H1 (cell line): ENCODE measurements around the gene USP17L12. TPM values are rescaled to one million over a fixed set of nuclear protein-coding genes. Genes with fewer than 3 reads are reported as not detected.
"Not testable (repeated sequence)": the region's sequence is repeated elsewhere in the genome, so short reads cannot be mapped to it uniquely, and the experiment has no call there.

Source experiments
- CTCF ChIA-PET: fragments of 300-600 bp; sonication (Branson Sonifier 250); formaldehyde crosslinking; loops from one replicate; lab custom pipeline; 2021; ENCODE audit not compliant: partially characterized antibody; lab: Charles Lee
- POLR2A ChIA-PET: fragments of 300-600 bp; sonication (Branson Sonifier 250); formaldehyde crosslinking; loops from one replicate; lab custom pipeline; 2021; ENCODE audit warnings: inconsistent platforms; ENCODE audit not compliant: partially characterized antibody; lab: Charles Lee
- DNase-seq, 2 experiments: peaks; one replicate each; pipeline versions ENCODE4 v3.0.0 to v3.0.0-alpha.2; 2010 to 2022; ENCODE audit warnings: low spot score in 2 of 2, low read depth in 1 of 2, mixed read lengths in 1 of 2
- FAIRE-seq: peaks from 2 replicates; lab custom pipeline; 2011; peaks lifted over from hg19 to GRCh38; lab: Jason Lieb, UNC
- H2AFZ ChIP-seq: 2 replicates; pipeline ENCODE4 v1.8.1; 2012; ENCODE audit warnings: low read length, inconsistent platforms
- H2AK5ac ChIP-seq: 2 replicates; pipeline ENCODE4 v1.6.1; 2013; ENCODE audit warnings: low read depth, low read length
- H2BK120ac ChIP-seq: replicated peaks from 2 replicates; pipeline ENCODE3; 2013; ENCODE audit warnings: low read depth, low read length, inconsistent platforms
- H2BK12ac ChIP-seq: 2 replicates; pipeline ENCODE4 v1.6.1; 2013; ENCODE audit warnings: low read depth, low read length
- H2BK15ac ChIP-seq: 2 replicates; pipeline ENCODE4 v1.6.1; 2013; ENCODE audit warnings: low read length
- H2BK20ac ChIP-seq: 2 replicates; pipeline ENCODE4 v1.6.1; 2013; ENCODE audit warnings: low read length
- H2BK5ac ChIP-seq: 2 replicates; pipeline ENCODE4 v1.6.1; 2013; ENCODE audit warnings: low read depth, low read length
- H3K14ac ChIP-seq: 2 replicates; pipeline ENCODE4 v1.6.1; 2013; ENCODE audit warnings: inconsistent platforms; ENCODE audit not compliant: insufficient read length
- H3K18ac ChIP-seq: 2 replicates; pipeline ENCODE4 v1.6.1; 2013; ENCODE audit warnings: low read length; ENCODE audit errors: extremely low read depth
- H3K23ac ChIP-seq: 2 replicates; pipeline ENCODE4 v1.6.1; 2013; ENCODE audit warnings: inconsistent platforms; ENCODE audit not compliant: insufficient read length
- H3K23me2 ChIP-seq: 2 replicates; pipeline ENCODE4 v1.6.1; 2013; ENCODE audit warnings: low read depth, low read length
- H3K27ac ChIP-seq: 2 replicates; pipeline ENCODE4 v1.6.1; 2011; ENCODE audit warnings: low read depth, low read length, inconsistent platforms
- H3K27me3 ChIP-seq, 4 experiments: replicated peaks in 1 of 4; 1 replicate in 1 of 4; 2 replicates in 3 of 4; pipeline versions ENCODE4 v1.6.1 to v1.8.1; 2011 to 2013; ENCODE audit warnings: low read length in 3 of 4, mild to moderate bottlenecking in 3 of 4, inconsistent platforms in 2 of 4, mixed read lengths in 2 of 4, moderate library complexity in 1 of 4; ENCODE audit not compliant: control insufficient read depth in 3 of 4, insufficient read depth in 3 of 4; ENCODE audit errors: extremely low read depth in 1 of 4
- H3K36me3 ChIP-seq, 4 experiments: 2 replicates each; pipeline versions ENCODE4 v1.6.1 to v1.8.1; 2011 to 2013; ENCODE audit warnings: mild to moderate bottlenecking in 4 of 4, low read length in 3 of 4, moderate library complexity in 2 of 4, control low read depth in 1 of 4, inconsistent platforms in 1 of 4; ENCODE audit not compliant: insufficient read depth in 4 of 4, control insufficient read depth in 2 of 4
- H3K4ac ChIP-seq: replicated peaks from 2 replicates; pipeline ENCODE3; 2013; ENCODE audit warnings: low read length, low read depth, mixed read lengths, inconsistent platforms; ENCODE audit not compliant: insufficient read length
- H3K4me1 ChIP-seq, 4 experiments: replicated peaks in 1 of 4; 1 replicate in 1 of 4; 2 replicates in 3 of 4; pipeline versions ENCODE4 v1.6.1 to v1.8.1; 2011 to 2013; ENCODE audit warnings: low read length in 3 of 4, inconsistent platforms in 2 of 4, mixed read lengths in 1 of 4; ENCODE audit not compliant: insufficient read depth in 4 of 4, control insufficient read depth in 3 of 4
- H3K4me2 ChIP-seq, 2 experiments: 2 replicates each; pipeline versions ENCODE4 v1.6.1 to v1.8.1; 2011 to 2013; ENCODE audit warnings: low read depth in 2 of 2, low read length in 2 of 2, control low read depth in 1 of 2, inconsistent platforms in 1 of 2, mild to moderate bottlenecking in 1 of 2; ENCODE audit not compliant: insufficient read depth in 1 of 2
- H3K4me3 ChIP-seq, 4 experiments: fragments of 200-600, 300-600 bp in 1 of 4; sonication (generic), shearing (Covaris generic), sonication (Bioruptor Twin) in 1 of 4; 2 replicates each; pipeline versions ENCODE4 v1.5.1 to v1.8.1; 2011 to 2016; ENCODE audit warnings: low read length in 4 of 4, low read depth in 3 of 4, control low read depth in 2 of 4, inconsistent platforms in 2 of 4, mild to moderate bottlenecking in 2 of 4, mixed read lengths in 1 of 4, moderate library complexity in 1 of 4; ENCODE audit not compliant: insufficient read depth in 2 of 4; ENCODE audit errors: extremely low read depth in 1 of 4
- H3K56ac ChIP-seq: replicated peaks from 2 replicates; pipeline ENCODE3; 2013; ENCODE audit warnings: low read depth, mild to moderate bottlenecking, mixed read lengths, low read length, inconsistent platforms; ENCODE audit not compliant: insufficient read length
- H3K79me1 ChIP-seq: 2 replicates; pipeline ENCODE4 v1.6.1; 2013; ENCODE audit warnings: low read depth, low read length, control low read depth
- H3K79me2 ChIP-seq, 2 experiments: 2 replicates each; pipeline versions ENCODE4 v1.6.1 to v1.8.1; 2012 to 2013; ENCODE audit warnings: low read length in 2 of 2, mild to moderate bottlenecking in 2 of 2, inconsistent platforms in 1 of 2; ENCODE audit not compliant: insufficient read depth in 2 of 2, control insufficient read depth in 1 of 2
- H3K9ac ChIP-seq, 4 experiments: replicated peaks in 1 of 4; 1 replicate in 1 of 4; 2 replicates in 3 of 4; pipeline versions ENCODE4 v1.6.1 to v1.8.1; 2011 to 2013; ENCODE audit warnings: low read depth in 3 of 4, low read length in 3 of 4, control low read depth in 2 of 4, mild to moderate bottlenecking in 2 of 4, moderate library complexity in 2 of 4, inconsistent platforms in 1 of 4; ENCODE audit errors: extremely low read depth in 1 of 4
- H3K9me3 ChIP-seq, 2 experiments: 2 replicates each; pipeline versions ENCODE4 v1.6.1 to v1.8.1; 2012 to 2013; ENCODE audit warnings: mild to moderate bottlenecking in 2 of 2, moderate library complexity in 2 of 2, control low read depth in 1 of 2, inconsistent platforms in 1 of 2, low read depth in 1 of 2, low read length in 1 of 2, mixed read lengths in 1 of 2; ENCODE audit not compliant: insufficient read depth in 2 of 2
- H4K20me1 ChIP-seq, 2 experiments: replicated peaks in 1 of 2; 2 replicates each; pipeline versions ENCODE3 to v1.8.1; 2011 to 2013; ENCODE audit warnings: inconsistent platforms in 2 of 2, low read length in 2 of 2, mild to moderate bottlenecking in 1 of 2; ENCODE audit not compliant: insufficient read depth in 2 of 2, control insufficient read depth in 1 of 2
- H4K5ac ChIP-seq: 2 replicates; pipeline ENCODE4 v1.6.1; 2013; ENCODE audit warnings: low read length, low read depth, mixed read lengths, inconsistent platforms; ENCODE audit not compliant: insufficient read length
- H4K8ac ChIP-seq: 2 replicates; pipeline ENCODE4 v1.8.0; 2013; ENCODE audit warnings: mild to moderate bottlenecking, moderate library complexity, low read length, inconsistent platforms; ENCODE audit not compliant: insufficient read depth; ENCODE audit errors: extremely low read depth
- H4K91ac ChIP-seq: replicated peaks from 2 replicates; pipeline ENCODE3; 2013; ENCODE audit warnings: low read length, mixed read lengths, inconsistent platforms; ENCODE audit not compliant: insufficient read length
- WGBS, 2 experiments: shearing (Covaris generic) in 1 of 2; methylation state at CpG; one replicate each; pipeline versions ENCODE4 v1.1.6 to v1.1.7; 2013 to 2015; ENCODE audit warnings: low lambda C conversion rate in 2 of 2, mixed read lengths in 2 of 2, inconsistent platforms in 1 of 2, low coverage in 1 of 2, missing lambda C conversion rate in 1 of 2; ENCODE audit not compliant: insufficient replicate concordance in 2 of 2, insufficient coverage in 1 of 2, insufficient read length in 1 of 2; ENCODE audit errors: extremely low coverage in 1 of 2, missing lambda C conversion rate in 1 of 2; 5-methylcytosine and 5-hydroxymethylcytosine counted together
- polyA plus RNA-seq, 7 experiments: library from polyadenylated mRNA; depleted of rRNA in 3 of 7; stranded (reverse) in 5 of 7; unstranded in 2 of 7; fragments of >200 nt in 5 of 7; fragments of 200-250 nt in 2 of 7; gene quantifications; 1 replicate in 5 of 7; 2 replicates in 1 of 7; 4 replicates in 1 of 7; pipeline versions ENCODE4 v1.2.1 to v1.2.3, GENCODE V29; 2011 to 2013; ENCODE audit warnings: missing spikeins in 2 of 7, mixed read lengths in 2 of 7
- total RNA-seq: library from RNA; stranded (reverse); fragmentation: NEBNext Ultra II Directional; extraction: Animal tissue kit (Norgen Biotek cat#: 25700); gene quantifications from 2 replicates; pipeline ENCODE4 v1.2.1, GENCODE V29; 2021

The USP17L12 gene
- total and polyA plus RNA-seq, 2 of the 8 experiments (the other 6 are each of a cell fraction or from before 2014, with no cell fraction given), result not detected

GRCh38 chr4:9230249-9230648 is 10.3 kb downstream of the USP17L12 start:
- H2BK15ac ChIP-seq, CTCF ChIA-PET, H3K4me3 ChIP-seq, H3K18ac ChIP-seq, H3K4me2 ChIP-seq, DNase-seq, H4K8ac ChIP-seq, H2BK120ac ChIP-seq, H3K23me2 ChIP-seq, H3K79me2 ChIP-seq, H3K9ac ChIP-seq, H2BK5ac ChIP-seq, H3K4ac ChIP-seq, H4K5ac ChIP-seq, H4K91ac ChIP-seq, H4K20me1 ChIP-seq, H3K79me1 ChIP-seq, H3K36me3 ChIP-seq, H3K4me1 ChIP-seq, H2AFZ ChIP-seq, H3K27ac ChIP-seq, H3K27me3 ChIP-seq, POLR2A ChIA-PET, H2BK20ac ChIP-seq, H3K9me3 ChIP-seq, H3K14ac ChIP-seq, H2BK12ac ChIP-seq, H3K23ac ChIP-seq, H2AK5ac ChIP-seq, FAIRE-seq, H3K56ac ChIP-seq: not testable (repeated sequence)
- WGBS, 2 experiments, result 83% methylated on average over 5 of the region's 8 CpGs; no CpG with 5 or more reads in 1 of the 2 experiments

- H4K8ac ChIP-seq, H3K56ac ChIP-seq, H3K27me3 ChIP-seq, POLR2A ChIA-PET, CTCF ChIA-PET, FAIRE-seq, H3K36me3 ChIP-seq, H3K9ac ChIP-seq, H2BK5ac ChIP-seq, H2AFZ ChIP-seq, H2AK5ac ChIP-seq, H2BK15ac ChIP-seq, H3K4me1 ChIP-seq, H3K4ac ChIP-seq, H4K91ac ChIP-seq, H3K4me2 ChIP-seq, H2BK120ac ChIP-seq, H2BK12ac ChIP-seq, H3K18ac ChIP-seq, DNase-seq, H3K14ac ChIP-seq, H4K5ac ChIP-seq, H3K23me2 ChIP-seq, H3K27ac ChIP-seq, H3K9me3 ChIP-seq, H3K23ac ChIP-seq, H3K4me3 ChIP-seq, H3K79me2 ChIP-seq, H3K79me1 ChIP-seq, H4K20me1 ChIP-seq, H2BK20ac ChIP-seq: not testable (repeated sequence)
- no CpG with 5 or more reads among the region's 15 CpGs for WGBS, 2 experiments
Measured at GRCh38 chr4:9234085-9234484, 14.1 kb downstream of the USP17L12 start, which contains the start of gene USP17L15. TSS of gene USP17L15 (plus strand) at chr4:9234385. CDS start at chr4:9234385, 0 bp downstream.
